IgD-negative memory B cell (primary cell): ENCODE data around the gene MISP3. TPM values are rescaled to one million over a fixed set of nuclear protein-coding genes. Genes with fewer than 3 reads are reported as not detected.

Source experiments
- H3K27ac Mint-ChIP-seq, 3 donors: one replicate each; pipeline ENCODE4 v1.8.0; 2020 to 2022; ENCODE audit warnings: mild to moderate bottlenecking in 3 of 3, mixed read lengths in 3 of 3, moderate library complexity in 1 of 3
- H3K27me3 Mint-ChIP-seq: one replicate; pipeline ENCODE4 v1.8.0; 2021; ENCODE audit warnings: mixed read lengths
- H3K36me3 Mint-ChIP-seq: one replicate; pipeline ENCODE4 v1.8.0; 2020; ENCODE audit warnings: mild to moderate bottlenecking, mixed read lengths
- H3K4me1 Mint-ChIP-seq, 3 donors: one replicate each; pipeline ENCODE4 v1.8.0; 2020 to 2022; ENCODE audit warnings: mixed read lengths in 3 of 3, mild to moderate bottlenecking in 1 of 3
- H3K4me3 Mint-ChIP-seq, 4 donors: one replicate each; pipeline ENCODE4 v1.8.0; 2020 to 2022; ENCODE audit warnings: mild to moderate bottlenecking in 4 of 4, mixed read lengths in 4 of 4, moderate library complexity in 3 of 4
- H3K9me3 Mint-ChIP-seq, 3 donors: one replicate each; pipeline ENCODE4 v1.8.0; 2020 to 2021; ENCODE audit warnings: mixed read lengths in 3 of 3, mild to moderate bottlenecking in 1 of 3
- polyA plus RNA-seq: library from polyadenylated mRNA; unstranded; fragments of 300-500 nt; fragmentation: Illumina TruSeq; gene quantifications from one replicate; pipeline ENCODE4 v1.2.3, GENCODE V29; 2021

MISP3 gene
- polyA plus RNA-seq, 1 donor from 2014 or later = 0.16 TPM

GRCh38 chr19:14081797-14082674 lies 9.4 kb downstream of the MISP3 start:
- Mint-ChIP-seq H3K9me3 (peaks cover 0 to 1% (median 0%) of the 10 kb centered on the region in 3 donors), H3K36me3 (no peaks in the 10 kb centered on the region), H3K4me3 (peak overlapping the region; percentile 87 to 98 (median 96)), H3K27me3 (no peaks in the 10 kb centered on the region), H3K4me1 (peaks cover 4 to 7% (median 5%) of the 10 kb centered on the region in 3 donors), H3K27ac (peak overlapping the region; percentile 87 to 96 (median 90))

DNA sequence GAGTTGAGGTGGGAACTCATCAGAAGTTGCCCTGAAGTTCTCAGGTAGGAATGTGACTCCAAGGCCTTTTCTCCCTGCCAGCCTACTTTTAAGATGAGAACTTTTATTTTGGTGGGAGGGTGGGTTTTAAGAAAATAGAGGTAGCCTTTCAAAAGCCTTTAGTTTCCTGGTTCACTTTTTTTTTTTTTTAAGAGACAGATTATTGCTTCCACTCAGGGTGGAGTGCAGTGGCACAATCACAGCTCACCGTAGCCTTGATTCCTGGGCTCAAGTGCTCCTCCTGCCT lies 10.0 kb downstream of the MISP3 start:
- Mint-ChIP-seq H3K27me3 (no peaks in the 10 kb centered on the region), H3K36me3 (no peaks in the 10 kb centered on the region), H3K9me3 (peaks cover 0 to 1% (median 0%) of the 10 kb centered on the region in 3 donors), H3K4me3 (peak overlapping the region in 3 of 4 donors; percentile 67 to 98 (median 87)), H3K4me1 (peaks cover 4 to 7% (median 5%) of the 10 kb centered on the region in 3 donors), H3K27ac (peak overlapping the region in 1 of 3 donors; percentile 68)

GRCh38 chr19:14085309-14085995 lies 12.9 kb downstream of the MISP3 start, which contains the start of gene C19orf67:
Gene C19orf67, minus strand, starts transcription at chr19:14085783. Its CDS starts 156 bp downstream, at chr19:14085627.
- H3K27ac Mint-ChIP-seq = peak within 1 kb of the TSS in 1 of 3 donors; percentile 48
- H3K4me3 Mint-ChIP-seq = peak within 1 kb of the TSS in 1 of 4 donors; percentile 78
- no peaks in the 10 kb centered on the region for H3K36me3 Mint-ChIP-seq
- H3K4me1 Mint-ChIP-seq = peaks cover 9 to 11% (median 9%) of the 10 kb centered on the region in 3 donors
- no peaks in the 10 kb centered on the region for H3K27me3 Mint-ChIP-seq
- H3K9me3 Mint-ChIP-seq = peaks cover 0 to 1% (median 0%) of the 10 kb centered on the region in 3 donors

GRCh38 chr19:14086098-14086497 lies 13.5 kb downstream of the MISP3 start:
- Mint-ChIP-seq H3K27me3 (no peaks in the 10 kb centered on the region), H3K9me3 (peaks cover 0 to 1% (median 0%) of the 10 kb centered on the region in 3 donors), H3K27ac (peak overlapping the region in 1 of 3 donors; percentile 48), H3K4me1 (peaks cover 6 to 10% (median 7%) of the 10 kb centered on the region in 3 donors), H3K4me3 (peak overlapping the region in 1 of 4 donors; percentile 78), H3K36me3 (no peaks in the 10 kb centered on the region)

DNA sequence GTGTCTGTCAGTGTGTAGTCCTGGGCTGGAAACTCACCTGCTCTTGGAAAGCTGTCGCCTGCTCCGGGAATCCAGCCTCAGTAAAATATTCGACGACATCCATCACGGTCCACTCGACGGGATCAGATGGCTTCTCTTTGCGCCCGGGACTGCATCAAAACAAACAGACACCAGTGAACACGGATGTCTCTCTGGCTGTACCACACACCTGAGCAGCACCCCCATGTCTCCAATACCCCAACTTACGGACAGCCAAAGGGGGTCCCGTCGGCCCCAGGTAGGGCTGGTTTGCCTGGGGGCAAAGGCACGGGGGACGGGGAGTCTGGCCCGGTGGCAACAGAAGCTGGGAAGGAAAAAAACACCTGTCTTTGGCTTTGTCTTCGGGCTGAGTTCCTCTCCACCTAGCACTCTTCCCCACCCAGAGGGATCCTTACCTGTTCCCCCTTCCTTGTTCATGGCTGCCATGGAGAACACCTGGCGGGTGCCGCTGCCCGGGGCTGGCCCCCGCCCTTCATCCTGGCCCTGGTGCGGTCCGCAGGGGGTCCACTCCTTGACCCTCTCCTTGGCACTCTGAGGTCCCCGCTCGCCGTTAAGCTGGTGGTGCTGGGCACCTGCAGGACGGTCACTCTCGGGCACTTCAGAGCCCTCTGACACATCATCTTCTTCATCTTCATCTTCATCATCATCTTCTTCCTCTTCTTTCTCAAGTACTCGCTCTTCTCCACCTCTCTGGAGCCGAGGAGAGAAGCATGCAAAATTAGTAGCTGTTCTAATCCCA lies 16.2 kb downstream of the MISP3 start:
- peaks cover 0 to 3% (median 1%) of the 10 kb centered on the region in 3 donors for H3K9me3 Mint-ChIP-seq
- peak overlapping the region; percentile 95 to 97 (median 96) for H3K27ac Mint-ChIP-seq
- H3K4me3 Mint-ChIP-seq = peak overlapping the region; percentile 86 to 93 (median 92)
- H3K27me3 Mint-ChIP-seq = no peaks in the 10 kb centered on the region
- no peaks in the 10 kb centered on the region for H3K36me3 Mint-ChIP-seq
- H3K4me1 Mint-ChIP-seq = peaks cover 8 to 16% (median 15%) of the 10 kb centered on the region in 3 donors

- no peaks in the 10 kb centered on the region for H3K27me3 Mint-ChIP-seq
- peaks cover 8 to 16% (median 15%) of the 10 kb centered on the region in 3 donors for H3K4me1 Mint-ChIP-seq
- no peaks in the 10 kb centered on the region for H3K36me3 Mint-ChIP-seq
- H3K27ac Mint-ChIP-seq = peak overlapping the region; percentile 95 to 97 (median 96)
- peak overlapping the region; percentile 86 to 93 (median 92) for H3K4me3 Mint-ChIP-seq
- H3K9me3 Mint-ChIP-seq = peaks cover 0 to 3% (median 1%) of the 10 kb centered on the region in 3 donors
Measured at GRCh38 chr19:14089412-14089661, 16.8 kb downstream of the MISP3 start.

DNA sequence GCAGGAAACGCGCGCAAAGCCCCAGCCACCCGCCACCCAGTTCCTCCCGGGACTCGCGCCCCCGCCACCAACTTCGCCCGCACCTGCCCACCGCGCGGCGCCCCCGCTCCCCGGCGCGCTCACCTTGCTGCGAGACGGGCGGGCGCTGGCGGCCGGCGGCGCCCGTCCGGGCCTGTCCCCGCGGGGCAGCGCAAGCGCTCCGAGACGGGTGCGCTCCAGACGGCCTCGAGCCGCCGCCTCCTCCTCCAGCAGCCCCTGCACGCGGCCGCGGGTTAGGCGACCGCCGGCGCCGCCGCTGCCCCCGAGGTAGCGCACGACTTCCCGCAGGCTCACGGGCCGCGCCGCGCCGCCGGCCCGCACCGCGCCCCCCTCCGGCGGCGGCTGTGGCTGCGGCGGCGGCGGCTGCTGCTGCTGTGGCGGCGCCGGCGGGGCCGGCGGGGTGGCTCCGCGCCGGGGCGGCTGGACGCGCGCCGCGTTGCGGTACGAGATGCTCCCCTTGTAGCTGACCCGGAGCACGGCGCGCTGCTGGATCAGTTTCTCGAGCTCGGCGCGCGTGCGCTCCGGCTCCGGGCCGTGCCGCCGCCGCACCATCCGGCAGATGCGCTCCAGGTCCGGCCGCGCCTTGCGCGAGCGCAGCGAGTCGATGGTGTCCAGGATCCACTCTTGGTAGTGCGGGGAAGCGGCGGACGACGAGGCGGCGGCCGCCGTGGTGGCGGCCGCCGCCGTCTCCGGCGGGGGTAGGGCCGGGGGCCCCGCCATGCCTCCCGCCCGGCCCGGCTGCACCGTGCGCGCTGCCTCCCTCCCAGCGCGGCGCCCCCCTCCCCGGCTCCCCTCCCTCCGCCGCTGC lies 17.3 kb downstream of the MISP3 start:
- H3K36me3 Mint-ChIP-seq = no peaks in the 10 kb centered on the region
- no peaks in the 10 kb centered on the region for H3K27me3 Mint-ChIP-seq
- H3K9me3 Mint-ChIP-seq = peaks cover 0 to 3% (median 1%) of the 10 kb centered on the region in 3 donors
- peak overlapping the region; percentile 86 to 93 (median 92) for H3K4me3 Mint-ChIP-seq
- peaks cover 9 to 16% (median 15%) of the 10 kb centered on the region in 3 donors for H3K4me1 Mint-ChIP-seq
- H3K27ac Mint-ChIP-seq = peak overlapping the region; percentile 95 to 97 (median 96)

- no peaks in the 10 kb centered on the region for H3K27me3 Mint-ChIP-seq
- no peaks in the 10 kb centered on the region for H3K36me3 Mint-ChIP-seq
Measured at GRCh38 chr19:14090509-14091080, 18.0 kb downstream of the MISP3 start, which contains the start of gene SAMD1. Gene SAMD1, minus strand, starts transcription at chr19:14090751.

GRCh38 chr19:14091081-14091812 lies 18.7 kb downstream of the MISP3 start:
- Mint-ChIP-seq H3K27me3 (no peaks in the 10 kb centered on the region), H3K27ac (peak overlapping the region; percentile 100), H3K9me3 (peaks cover 0 to 3% (median 0%) of the 10 kb centered on the region in 3 donors), H3K4me1 (peaks cover 9 to 16% (median 15%) of the 10 kb centered on the region in 3 donors), H3K4me3 (peak overlapping the region; percentile 99 to 100 (median 100)), H3K36me3 (no peaks in the 10 kb centered on the region)

More at GRCh38 chr19:14090509-14091080, 18.0 kb downstream of the MISP3 start, which contains the start of gene SAMD1:
- peaks cover 0 to 3% (median 0%) of the 10 kb centered on the region in 3 donors for H3K9me3 Mint-ChIP-seq
- peaks cover 9 to 16% (median 15%) of the 10 kb centered on the region in 3 donors for H3K4me1 Mint-ChIP-seq
- peak within 1 kb of the TSS; percentile 100 for H3K27ac Mint-ChIP-seq
- H3K4me3 Mint-ChIP-seq = peak within 1 kb of the TSS; percentile 99 to 100 (median 100)

DNA sequence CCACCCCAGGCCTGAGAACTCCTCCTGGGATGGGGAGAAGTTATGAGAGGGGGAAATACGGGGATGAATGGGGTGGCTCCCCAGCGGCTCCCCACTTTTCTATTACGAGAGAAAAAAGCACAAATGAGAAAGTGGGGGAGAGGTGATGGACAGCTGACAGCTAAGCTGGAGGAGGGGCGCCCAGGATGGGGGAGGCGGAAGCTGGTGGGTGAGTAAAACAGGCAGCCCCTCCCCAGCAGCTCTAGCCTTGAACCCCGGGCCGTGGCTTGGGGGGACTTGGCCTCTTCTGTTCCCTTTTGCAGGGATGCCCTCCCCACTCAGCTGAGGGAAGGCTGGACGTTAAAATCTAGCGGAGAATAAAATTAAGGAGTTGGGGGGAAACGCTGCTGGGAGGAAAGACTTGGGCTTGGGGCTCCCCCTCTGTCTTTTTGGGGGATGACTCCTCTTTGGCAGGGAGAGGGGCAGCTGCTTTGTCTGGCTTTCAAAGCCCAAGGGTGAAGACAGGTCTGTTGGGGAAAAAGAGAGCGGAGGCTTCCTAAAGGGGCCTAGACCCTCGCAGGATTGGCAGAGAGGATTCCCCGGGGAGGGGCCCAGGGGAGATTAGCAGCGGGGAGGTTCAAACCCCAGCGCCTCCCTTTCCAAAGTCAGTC lies 19.4 kb downstream of the MISP3 start:
- Mint-ChIP-seq H3K4me1 (peaks cover 9 to 16% (median 15%) of the 10 kb centered on the region in 3 donors), H3K36me3 (no peaks in the 10 kb centered on the region), H3K27me3 (no peaks in the 10 kb centered on the region), H3K9me3 (peaks cover 0 to 3% (median 0%) of the 10 kb centered on the region in 3 donors), H3K27ac (peak overlapping the region; percentile 100), H3K4me3 (peak overlapping the region; percentile 99 to 100 (median 100))

DNA sequence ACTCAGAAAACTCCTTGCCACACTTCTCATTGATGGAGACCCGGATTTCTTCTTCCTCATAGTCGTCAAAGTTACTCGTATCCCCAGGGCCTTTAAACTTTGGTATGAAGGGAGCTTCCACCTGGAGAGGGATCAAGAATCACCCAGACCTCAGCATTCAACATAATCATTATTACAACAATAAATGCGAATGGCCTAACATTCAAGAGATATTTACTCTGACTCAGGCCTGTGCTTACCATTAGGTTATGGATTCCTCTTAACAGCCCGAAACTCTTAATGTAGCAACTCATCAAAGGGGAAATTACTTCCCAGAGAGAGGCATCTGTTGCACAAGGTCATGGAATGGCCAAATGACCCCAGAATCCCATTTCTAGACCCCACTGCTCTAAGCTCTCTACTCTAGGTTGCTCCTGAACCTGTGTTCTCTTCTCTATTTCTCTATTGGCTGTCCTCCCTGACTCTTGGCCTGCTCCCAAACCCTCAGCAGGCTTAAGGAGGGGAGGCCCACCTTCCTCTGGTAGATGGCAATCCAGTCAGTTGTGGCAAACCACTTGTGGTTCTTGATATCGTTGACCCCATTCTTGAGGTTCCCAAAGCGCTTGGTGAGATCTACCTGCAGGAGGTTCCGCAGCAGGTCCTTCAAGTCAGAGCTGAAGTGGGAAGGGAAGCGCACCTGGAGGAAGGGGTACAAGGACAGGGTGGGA lies 20.7 kb downstream of the MISP3 start:
- H3K27me3 Mint-ChIP-seq = no peaks in the 10 kb centered on the region
- no peaks in the 10 kb centered on the region for H3K36me3 Mint-ChIP-seq
- H3K4me1 Mint-ChIP-seq = peaks cover 9 to 16% (median 15%) of the 10 kb centered on the region in 3 donors
- peak overlapping the region; percentile 3 to 84 (median 64) for H3K4me3 Mint-ChIP-seq
- H3K27ac Mint-ChIP-seq = peak overlapping the region in 2 of 3 donors; percentile 35 to 81
- H3K9me3 Mint-ChIP-seq = peaks cover 0 to 3% (median 0%) of the 10 kb centered on the region in 3 donors

GRCh38 chr19:14094854-14095253 lies 22.3 kb downstream of the MISP3 start:
- Mint-ChIP-seq H3K4me3 (peak overlapping the region in 1 of 4 donors; percentile 86), H3K4me1 (peaks cover 4 to 12% (median 9%) of the 10 kb centered on the region in 3 donors)

More at GRCh38 chr19:14094854-14095253, 22.3 kb downstream of the MISP3 start:
- peaks cover 0 to 3% (median 0%) of the 10 kb centered on the region in 3 donors for H3K9me3 Mint-ChIP-seq
- no peaks in the 10 kb centered on the region for H3K36me3 Mint-ChIP-seq
- peak overlapping the region; percentile 24 to 88 (median 71) for H3K27ac Mint-ChIP-seq
- H3K27me3 Mint-ChIP-seq = no peaks in the 10 kb centered on the region
